ENCODE data around the gene DTWD1.

DNA sequence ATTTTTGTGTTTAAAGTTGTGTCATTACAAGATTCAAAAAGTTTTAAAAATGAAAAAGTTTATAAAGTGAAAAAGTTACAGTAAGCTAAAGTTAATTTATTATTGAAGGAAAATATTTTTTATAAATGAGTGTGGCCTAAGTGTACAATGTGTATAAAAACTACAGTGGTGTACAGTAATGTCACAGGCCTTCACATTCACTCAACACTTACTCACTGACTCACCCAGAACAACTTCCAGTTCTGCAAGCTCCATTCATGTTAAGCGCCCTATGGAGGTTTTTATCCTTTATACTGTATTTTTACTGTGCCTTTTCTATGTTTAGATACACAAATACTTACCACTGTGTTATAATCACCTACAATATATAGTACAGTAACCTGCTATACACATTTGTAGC lies 76.3 kb downstream of the DTWD1 start:
- TF ChIP-seq, protein P1, sequence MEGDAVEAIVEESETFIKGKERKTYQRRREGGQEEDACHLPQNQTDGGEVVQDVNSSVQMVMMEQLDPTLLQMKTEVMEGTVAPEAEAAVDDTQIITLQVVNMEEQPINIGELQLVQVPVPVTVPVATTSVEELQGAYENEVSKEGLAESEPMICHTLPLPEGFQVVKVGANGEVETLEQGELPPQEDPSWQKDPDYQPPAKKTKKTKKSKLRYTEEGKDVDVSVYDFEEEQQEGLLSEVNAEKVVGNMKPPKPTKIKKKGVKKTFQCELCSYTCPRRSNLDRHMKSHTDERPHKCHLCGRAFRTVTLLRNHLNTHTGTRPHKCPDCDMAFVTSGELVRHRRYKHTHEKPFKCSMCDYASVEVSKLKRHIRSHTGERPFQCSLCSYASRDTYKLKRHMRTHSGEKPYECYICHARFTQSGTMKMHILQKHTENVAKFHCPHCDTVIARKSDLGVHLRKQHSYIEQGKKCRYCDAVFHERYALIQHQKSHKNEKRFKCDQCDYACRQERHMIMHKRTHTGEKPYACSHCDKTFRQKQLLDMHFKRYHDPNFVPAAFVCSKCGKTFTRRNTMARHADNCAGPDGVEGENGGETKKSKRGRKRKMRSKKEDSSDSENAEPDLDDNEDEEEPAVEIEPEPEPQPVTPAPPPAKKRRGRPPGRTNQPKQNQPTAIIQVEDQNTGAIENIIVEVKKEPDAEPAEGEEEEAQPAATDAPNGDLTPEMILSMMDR (IDR thresholded peaks at IDR 0.05 in 4 of 5, conservative IDR thresholded peaks at IDR 0.05 in 1 of 5), result no peak
- TF ChIP-seq POLR2A (IDR thresholded peaks at IDR 0.05), result no peak

Data from gastrocnemius medialis (tissue), 4 donors.